ENCODE results near the gene SPNS3. TPM values are rescaled to one million over a fixed set of nuclear protein-coding genes. Genes with fewer than 3 reads are reported as not detected.

SPNS3 gene
- total RNA-seq, 3 donors from 2014 or later (not counting 1 experiment from before 2014, with no cell fraction given), result 1.2 to 2.1 (median 1.9) TPM

GRCh38 chr17:4505187-4505586, 71.4 kb downstream of the SPNS3 start:
- H3K27ac ChIP-seq (ENCODE audit: low read length), result no peak overlapping the region
- H3K27me3 ChIP-seq (ENCODE audit: control insufficient read depth, insufficient read depth, low read length), result peaks cover 30% of the 10 kb centered on the region
- H3K9me3 Mint-ChIP-seq, result no peaks in the 10 kb centered on the region
- no peak overlapping the region for H3K27ac Mint-ChIP-seq
- peaks cover 36 to 59% of the 10 kb centered on the region in 2 donors for H3K27me3 Mint-ChIP-seq (ENCODE audit: low read depth in 2 of 2)
- H3K4me1 ChIP-seq (ENCODE audit: control insufficient read depth, insufficient read depth, low read length), result peaks cover 43% of the 10 kb centered on the region
- intact Hi-C loops (cut with micrococcal nuclease), result no loop called here
- peaks cover 26 to 31% of the 10 kb centered on the region in 2 donors for H3K4me1 Mint-ChIP-seq
- ATAC-seq (no peak), DNase-seq (no peak)
- no peaks in the 10 kb centered on the region for H3K36me3 ChIP-seq (ENCODE audit: control insufficient read depth, insufficient read depth, low read length)
- no peaks in the 10 kb centered on the region for H3K36me3 Mint-ChIP-seq
- WGBS (ENCODE audit: insufficient coverage), result 95% methylated on average over 5 of the region's 5 CpGs
- no peak overlapping the region for H3K4me3 ChIP-seq (ENCODE audit: low read length)
- H3K4me3 Mint-ChIP-seq, result no peak overlapping the region
- TF ChIP-seq CTCF (IDR thresholded peaks at IDR 0.05), result no peak
- no peaks in the 10 kb centered on the region for H3K9me3 ChIP-seq (ENCODE audit: control insufficient read depth, insufficient read depth, low read length)

GRCh38 chr17:4506175-4506813, 72.6 kb downstream of the SPNS3 start:
- 47% methylated on average over 12 of the region's 13 CpGs for WGBS (ENCODE audit: insufficient coverage)
- H3K27ac Mint-ChIP-seq, result no peak overlapping the region
- ATAC-seq (no peak), DNase-seq (no peak)
- intact Hi-C loops (cut with micrococcal nuclease), result no loop called here
- Histone ChIP-seq H3K27ac (ENCODE audit: low read length) (no peak overlapping the region), H3K4me3 (ENCODE audit: low read length) (no peak overlapping the region), H3K36me3 (ENCODE audit: control insufficient read depth, insufficient read depth, low read length) (no peaks in the 10 kb centered on the region), H3K9me3 (ENCODE audit: control insufficient read depth, insufficient read depth, low read length) (no peaks in the 10 kb centered on the region), H3K4me1 (ENCODE audit: control insufficient read depth, insufficient read depth, low read length) (peaks cover 40% of the 10 kb centered on the region), H3K27me3 (ENCODE audit: control insufficient read depth, insufficient read depth, low read length) (peaks cover 19% of the 10 kb centered on the region)
- no peaks in the 10 kb centered on the region for H3K9me3 Mint-ChIP-seq
- H3K36me3 Mint-ChIP-seq, result no peaks in the 10 kb centered on the region
- peaks cover 26 to 52% of the 10 kb centered on the region in 2 donors for H3K27me3 Mint-ChIP-seq (ENCODE audit: low read depth in 2 of 2)
- H3K4me3 Mint-ChIP-seq, result no peak overlapping the region
- TF ChIP-seq CTCF (IDR thresholded peaks at IDR 0.05), result no peak
- peaks cover 19 to 35% of the 10 kb centered on the region in 2 donors for H3K4me1 Mint-ChIP-seq

- Histone ChIP-seq H3K4me1 (ENCODE audit: control insufficient read depth, insufficient read depth, low read length) (peaks cover 38% of the 10 kb centered on the region), H3K27ac (ENCODE audit: low read length) (no peak overlapping the region), H3K36me3 (ENCODE audit: control insufficient read depth, insufficient read depth, low read length) (no peaks in the 10 kb centered on the region), H3K27me3 (ENCODE audit: control insufficient read depth, insufficient read depth, low read length) (peaks cover 15% of the 10 kb centered on the region), H3K4me3 (ENCODE audit: low read length) (no peak overlapping the region), H3K9me3 (ENCODE audit: control insufficient read depth, insufficient read depth, low read length) (no peaks in the 10 kb centered on the region)
- 97% methylated on average over 8 of the region's 8 CpGs for WGBS (ENCODE audit: insufficient coverage)
- ATAC-seq (no peak), DNase-seq (no peak)
- TF ChIP-seq CTCF (IDR thresholded peaks at IDR 0.05), result no peak
- Mint-ChIP-seq H3K9me3 (no peaks in the 10 kb centered on the region), H3K4me1 (peaks cover 19 to 36% of the 10 kb centered on the region in 2 donors), H3K27ac (no peak overlapping the region), H3K4me3 (no peak overlapping the region), H3K27me3 (ENCODE audit: low read depth in 2 of 2) (peaks cover 20 to 52% of the 10 kb centered on the region in 2 donors), H3K36me3 (no peaks in the 10 kb centered on the region)
- intact Hi-C loops (cut with micrococcal nuclease), result no loop called here
Observed at GRCh38 chr17:4506892-4507291, 73.2 kb downstream of the SPNS3 start.

Data from natural killer cell (primary cell).